Tibial nerve (tissue), 4 donors: ENCODE data around the gene NAA25. TPM values are rescaled to one million over a fixed set of nuclear protein-coding genes. Genes with fewer than 3 reads are reported as not detected.

ENCODE experiments used
- DNase-seq, 2 donors: peaks; one replicate each; pipeline ENCODE4 v3.0.0-alpha.2; 2019; ENCODE audit warnings: low spot score in 2 of 2
- H3K27ac ChIP-seq, 4 donors: fragments of 200-600 bp; sonication (generic) in 3 of 4; one replicate each; pipeline ENCODE4 v1.5.1; 2017 to 2019; ENCODE audit warnings: mild to moderate bottlenecking in 1 of 4
- H3K27me3 ChIP-seq, 2 donors: fragments of 200-600 bp; sonication (generic) in 1 of 2; one replicate each; pipeline versions ENCODE4 v1.5.1 to v1.6.0; 2017 to 2019
- H3K36me3 ChIP-seq, 3 donors: fragments of 200-600 bp; sonication (generic); one replicate each; pipeline ENCODE4 v1.5.1; 2018 to 2019
- H3K4me1 ChIP-seq, 4 donors: fragments of 200-600 bp; sonication (generic) in 3 of 4; one replicate each; pipeline ENCODE4 v1.5.1; 2017 to 2019
- H3K4me3 ChIP-seq, 4 donors: fragments of 200-600 bp; sonication (generic) in 3 of 4; one replicate each; pipeline ENCODE4 v1.5.1; 2017 to 2019; ENCODE audit warnings: mild to moderate bottlenecking in 1 of 4, moderate library complexity in 1 of 4
- H3K9me3 ChIP-seq, 4 donors: fragments of 200-600 bp; sonication (generic) in 3 of 4; one replicate each; pipeline ENCODE4 v1.5.1; 2017 to 2019
- EP300 ChIP-seq, 2 donors: sonication (generic); formaldehyde crosslinking; IDR thresholded peaks; one replicate each; pipeline ENCODE4 v1.6.1; 2017; ENCODE audit warnings: antibody characterized with exemption in 2 of 2, mild to moderate bottlenecking in 1 of 2
- POLR2A ChIP-seq, 2 donors: fragments of 450-650 bp; IDR thresholded peaks; one replicate each; pipeline ENCODE4 v1.6.1; 2017; ENCODE audit warnings: antibody characterized with exemption in 2 of 2, mild to moderate bottlenecking in 2 of 2, moderate library complexity in 2 of 2
- WGBS, 2 donors: methylation state at CpG; one replicate each; pipeline ENCODE4 v1.1.5; 2018; 5-methylcytosine and 5-hydroxymethylcytosine counted together
- total RNA-seq, 4 donors: library from RNA; depleted of rRNA; stranded (reverse); fragments of >200 nt; gene quantifications; one replicate each; pipeline ENCODE4 v1.1.0, GENCODE V29; 2016
- TF ChIP-seq, protein P1 (sequence below), 5 experiments: fragments of 200-600 bp in 3 of 5; fragments of 450-650 bp in 2 of 5; sonication (generic) in 3 of 5; IDR thresholded peaks; one replicate each; pipeline ENCODE4 v1.5.1; 2016 to 2019; ENCODE audit warnings: antibody characterized with exemption in 5 of 5, mild to moderate bottlenecking in 3 of 5, moderate library complexity in 2 of 5

Gene NAA25
- total RNA-seq, 4 donors from 2014 or later = 22.7 to 40.4 (median 34.2) TPM

GRCh38 chr12:112125250-112125999 is 16.8 kb upstream of the NAA25 start, which contains the start of gene TRAFD1:
Gene TRAFD1, plus strand, starts transcription at chr12:112125560. Its CDS starts 4,963 bp downstream, at chr12:112130523.
- TF ChIP-seq EP300 (IDR thresholded peaks at IDR 0.05) (peak; percentile 87 to 98), POLR2A (IDR thresholded peaks at IDR 0.05) (peak; percentile 93 to 97)
- TF ChIP-seq, protein P1, sequence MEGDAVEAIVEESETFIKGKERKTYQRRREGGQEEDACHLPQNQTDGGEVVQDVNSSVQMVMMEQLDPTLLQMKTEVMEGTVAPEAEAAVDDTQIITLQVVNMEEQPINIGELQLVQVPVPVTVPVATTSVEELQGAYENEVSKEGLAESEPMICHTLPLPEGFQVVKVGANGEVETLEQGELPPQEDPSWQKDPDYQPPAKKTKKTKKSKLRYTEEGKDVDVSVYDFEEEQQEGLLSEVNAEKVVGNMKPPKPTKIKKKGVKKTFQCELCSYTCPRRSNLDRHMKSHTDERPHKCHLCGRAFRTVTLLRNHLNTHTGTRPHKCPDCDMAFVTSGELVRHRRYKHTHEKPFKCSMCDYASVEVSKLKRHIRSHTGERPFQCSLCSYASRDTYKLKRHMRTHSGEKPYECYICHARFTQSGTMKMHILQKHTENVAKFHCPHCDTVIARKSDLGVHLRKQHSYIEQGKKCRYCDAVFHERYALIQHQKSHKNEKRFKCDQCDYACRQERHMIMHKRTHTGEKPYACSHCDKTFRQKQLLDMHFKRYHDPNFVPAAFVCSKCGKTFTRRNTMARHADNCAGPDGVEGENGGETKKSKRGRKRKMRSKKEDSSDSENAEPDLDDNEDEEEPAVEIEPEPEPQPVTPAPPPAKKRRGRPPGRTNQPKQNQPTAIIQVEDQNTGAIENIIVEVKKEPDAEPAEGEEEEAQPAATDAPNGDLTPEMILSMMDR (IDR thresholded peaks at IDR 0.05) = peak in 2 of 5 experiments; percentile 43 to 49
- 0% methylated on average over 20 to 34 of the region's 63 CpGs for WGBS, 2 donors
- H3K27ac ChIP-seq = peak within 1 kb of the TSS; percentile 53 to 97 (median 92)
- H3K27me3 ChIP-seq = no peaks in the 10 kb centered on the region
- no peaks in the 10 kb centered on the region for H3K36me3 ChIP-seq
- peak; percentile 97 for DNase-seq
- H3K4me3 ChIP-seq = peak within 1 kb of the TSS; percentile 56 to 95 (median 86)
- H3K9me3 ChIP-seq = no peaks in the 10 kb centered on the region
- H3K4me1 ChIP-seq = peaks cover 0 to 68% (median 29%) of the 10 kb centered on the region in 4 donors

DNA sequence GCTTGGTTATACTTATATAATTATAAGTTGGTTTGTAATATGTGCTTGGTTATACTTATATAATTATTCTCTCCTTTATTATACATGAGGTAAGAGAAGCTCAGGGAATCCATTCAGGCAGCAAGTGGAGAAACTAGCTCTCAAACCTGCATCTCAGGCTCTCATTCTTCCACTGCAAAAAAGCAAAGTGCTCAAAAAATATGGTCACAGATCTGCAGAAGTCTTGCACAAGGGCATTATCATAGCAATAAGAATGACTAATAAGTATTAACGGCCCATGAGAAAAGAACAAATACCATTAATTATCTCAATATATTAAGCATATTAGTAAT is 16.3 kb upstream of the NAA25 start:
- TF ChIP-seq, protein P1 (IDR thresholded peaks at IDR 0.05) = no peak
- no peaks in the 10 kb centered on the region for H3K36me3 ChIP-seq
- peak overlapping the region in 3 of 4 donors; percentile 56 to 95 (median 81) for H3K4me3 ChIP-seq
- WGBS, 2 donors = 0% methylated on average over 1 of the region's 1 CpG
- H3K4me1 ChIP-seq = peaks cover 0 to 62% (median 23%) of the 10 kb centered on the region in 4 donors
- no peaks in the 10 kb centered on the region for H3K9me3 ChIP-seq
- no peaks in the 10 kb centered on the region for H3K27me3 ChIP-seq
- no peak for DNase-seq
- H3K27ac ChIP-seq = peak overlapping the region in 2 of 4 donors; percentile 9 to 95

DNA sequence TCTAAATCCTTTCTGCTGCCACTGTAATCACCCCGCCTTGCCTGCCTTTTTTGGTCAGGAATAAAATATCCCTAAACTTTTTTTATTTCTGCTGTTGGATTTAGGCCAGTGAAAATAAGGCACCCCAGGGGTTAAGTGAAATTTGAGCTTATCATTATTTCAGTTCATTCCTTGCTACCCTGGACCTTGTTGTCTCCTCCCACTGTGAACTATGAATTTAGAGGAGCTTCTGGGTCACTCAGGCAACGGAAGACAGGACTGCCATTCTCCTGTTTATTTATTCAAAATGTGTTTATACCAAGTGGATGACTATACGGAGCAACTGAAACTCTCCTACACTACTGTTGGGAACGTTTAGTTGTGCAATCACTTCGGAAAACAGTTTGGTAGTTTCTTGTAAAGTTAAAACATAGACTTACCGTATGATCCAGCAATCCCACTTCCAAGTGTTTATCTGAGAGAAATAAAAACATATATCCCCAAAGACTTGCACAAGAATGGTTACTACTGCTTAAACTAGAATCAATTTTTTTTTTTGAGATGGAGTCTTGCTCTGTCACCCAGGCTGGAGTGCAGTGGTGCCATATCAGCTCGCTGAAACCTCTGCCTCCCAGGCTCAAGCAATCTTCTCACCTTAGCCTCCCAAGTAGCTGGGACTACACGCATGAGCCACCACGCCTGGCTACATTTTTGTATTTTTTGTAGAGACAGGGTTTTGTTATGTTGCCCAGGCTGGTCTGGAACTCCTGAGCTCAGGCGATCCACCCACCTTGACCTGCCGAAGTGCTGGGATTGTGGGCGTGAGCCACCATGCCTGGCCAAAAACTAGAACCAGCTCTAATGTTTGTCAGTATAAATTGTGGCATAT is 14.5 kb upstream of the NAA25 start:
- peak overlapping the region in 3 of 4 donors; percentile 10 to 82 (median 64) for H3K27ac ChIP-seq

DNA sequence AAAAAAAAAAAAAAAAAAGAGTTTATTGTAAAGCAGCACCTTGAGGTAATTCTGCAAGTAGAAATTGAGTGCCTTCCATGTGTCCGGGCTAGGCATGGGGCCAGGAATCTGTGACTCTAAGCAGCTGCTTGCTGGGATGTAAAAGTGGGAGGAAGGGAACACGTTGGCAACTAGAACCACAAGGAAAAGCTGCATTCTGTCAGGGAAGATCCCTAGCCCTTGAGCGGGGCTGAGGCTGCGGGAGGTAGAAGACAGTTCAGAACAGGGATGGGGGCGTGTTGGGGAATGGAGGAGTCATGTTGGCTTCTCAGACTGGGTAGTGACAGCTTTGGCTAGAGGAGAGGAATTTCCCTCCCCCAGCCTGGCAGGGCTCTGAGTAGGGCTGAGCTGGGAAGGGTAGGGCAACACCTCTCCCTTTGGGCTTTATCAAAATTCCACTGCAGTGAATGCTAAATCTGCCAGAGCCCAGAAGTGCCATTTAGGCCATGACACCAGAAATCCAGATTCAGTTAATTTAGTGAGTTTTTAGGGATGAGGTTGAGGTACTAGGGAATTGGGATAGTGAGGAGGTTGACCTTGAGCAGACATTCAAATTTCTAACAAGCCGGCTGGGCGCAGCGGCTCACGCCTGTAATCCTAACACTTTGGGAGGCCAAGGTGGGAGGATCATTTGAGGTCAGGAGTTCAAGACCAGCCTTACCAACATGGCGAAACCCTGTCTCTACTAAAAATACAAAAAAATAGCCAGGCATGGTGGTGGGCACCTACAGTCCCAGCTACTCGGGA is 13.4 kb upstream of the NAA25 start:
- Histone ChIP-seq H3K27ac (peak overlapping the region in 3 of 4 donors; percentile 10 to 82 (median 64)), H3K9me3 (no peaks in the 10 kb centered on the region), H3K36me3 (no peaks in the 10 kb centered on the region), H3K4me1 (peaks cover 0 to 47% (median 12%) of the 10 kb centered on the region in 4 donors), H3K4me3 (no peak overlapping the region), H3K27me3 (no peaks in the 10 kb centered on the region)
- TF ChIP-seq EP300 (IDR thresholded peaks at IDR 0.05) (peak in 1 of 2 donors; percentile 43), POLR2A (IDR thresholded peaks at IDR 0.05) (no peak)
- TF ChIP-seq, protein P1 (IDR thresholded peaks at IDR 0.05) = no peak
- DNase-seq = peak; percentile 55 to 72
- 61 to 66% methylated on average over 11 of the region's 11 CpGs for WGBS, 2 donors

More for the DNA sequence above, 14.5 kb upstream of the NAA25 start:
- Histone ChIP-seq H3K27me3 (no peaks in the 10 kb centered on the region), H3K9me3 (no peaks in the 10 kb centered on the region), H3K36me3 (no peaks in the 10 kb centered on the region), H3K4me3 (no peak overlapping the region), H3K4me1 (peaks cover 0 to 48% (median 16%) of the 10 kb centered on the region in 4 donors)
- TF ChIP-seq, protein P1 (IDR thresholded peaks at IDR 0.05) = no peak
- no peak for TF ChIP-seq POLR2A (IDR thresholded peaks at IDR 0.05)
- no peak for TF ChIP-seq EP300 (IDR thresholded peaks at IDR 0.05)
- WGBS, 2 donors = 64 to 66% methylated on average over 12 of the region's 12 CpGs
- DNase-seq = no peak
